Measurements from ENCODE around the gene ETAA1.

Gene ETAA1

DNA sequence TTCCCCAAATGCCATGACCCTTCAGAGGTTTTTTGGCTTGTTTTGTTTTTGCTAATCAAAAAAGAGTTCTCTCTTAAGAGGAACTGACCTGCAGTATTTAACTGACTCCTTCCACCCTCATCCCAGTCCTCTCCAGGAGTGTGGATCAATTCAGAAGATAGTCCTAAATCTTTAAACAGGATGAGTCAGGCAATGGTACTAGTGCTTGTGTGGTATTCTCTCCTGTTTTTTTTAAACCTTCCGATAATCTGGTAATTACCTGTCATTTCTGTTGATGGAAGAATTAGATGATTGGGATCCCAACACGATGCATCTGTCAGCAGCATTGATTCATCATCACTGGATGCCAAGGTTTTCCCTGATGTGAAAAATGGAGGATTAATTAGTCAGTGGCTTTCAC is 41.2 kb downstream of the ETAA1 start:
- no peak for DNase-seq

DNA sequence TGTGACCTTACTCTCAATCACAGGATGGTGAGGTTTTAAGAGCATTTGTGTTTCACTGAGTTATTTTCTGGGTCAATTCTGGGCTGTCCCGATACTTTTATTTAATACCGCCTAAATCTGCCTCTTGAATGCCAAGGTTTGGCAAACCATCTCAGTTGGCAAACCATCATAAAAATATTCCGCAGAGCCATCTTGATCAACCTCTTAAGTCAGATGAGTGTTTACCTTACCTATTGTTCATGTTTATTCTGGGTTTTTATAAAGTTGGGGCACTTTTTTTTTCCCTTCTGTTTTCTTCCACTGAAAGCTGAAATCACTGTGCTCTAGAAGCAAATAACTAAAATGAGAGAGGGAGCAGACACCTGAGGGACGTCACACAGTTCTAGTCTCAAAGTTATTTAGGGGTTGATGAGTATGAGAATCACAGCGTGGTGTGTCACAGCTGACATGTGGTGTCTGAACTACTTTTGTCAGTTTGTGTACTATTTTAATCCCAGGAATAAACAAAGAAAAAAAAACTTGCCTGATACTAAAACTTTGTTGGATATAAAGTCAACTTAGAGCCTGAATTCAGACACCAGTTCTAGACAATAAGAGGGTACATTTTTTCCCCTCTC is 48.6 kb downstream of the ETAA1 start:
- DNase-seq = no peak

DNA sequence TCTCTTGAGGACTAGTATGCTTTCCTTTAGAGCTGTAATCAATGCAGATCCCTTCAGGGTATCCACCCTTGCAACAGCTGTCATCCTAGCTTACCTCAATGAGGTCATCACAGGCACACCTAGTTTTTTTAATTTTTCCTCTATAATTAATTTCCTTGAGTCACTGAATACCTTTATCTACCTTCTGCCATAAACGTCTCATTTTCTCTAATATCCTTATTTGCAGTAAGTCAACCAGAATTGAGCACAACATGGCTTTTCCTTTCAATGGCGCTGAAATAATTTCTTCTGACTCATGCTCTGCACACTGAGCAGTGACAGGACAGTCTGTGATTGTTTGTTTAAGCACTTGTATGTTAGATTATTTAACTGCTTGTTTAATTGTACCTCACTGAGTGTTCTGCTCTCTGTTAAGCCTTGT is 49.4 kb downstream of the ETAA1 start:
- DNase-seq = no peak

DNA sequence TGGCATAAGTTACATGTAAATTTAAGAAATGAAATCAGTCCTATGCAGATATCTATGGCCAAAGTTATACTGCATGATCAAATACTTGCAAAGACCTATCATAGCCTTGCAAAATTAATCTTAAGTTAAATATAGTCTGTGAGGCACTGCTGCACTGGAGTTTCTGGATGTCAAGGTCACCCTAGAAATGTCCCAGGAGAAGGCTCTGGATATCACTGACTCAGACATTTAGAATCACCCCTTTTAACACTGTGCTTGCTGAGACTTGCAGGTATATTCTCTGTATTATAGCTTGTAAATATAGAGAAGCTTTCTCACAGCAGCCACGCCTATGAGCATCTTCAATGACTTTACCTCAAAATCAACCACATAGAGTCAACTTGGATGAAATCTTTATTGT is 51.5 kb downstream of the ETAA1 start:
- DNase-seq = no peak

DNA sequence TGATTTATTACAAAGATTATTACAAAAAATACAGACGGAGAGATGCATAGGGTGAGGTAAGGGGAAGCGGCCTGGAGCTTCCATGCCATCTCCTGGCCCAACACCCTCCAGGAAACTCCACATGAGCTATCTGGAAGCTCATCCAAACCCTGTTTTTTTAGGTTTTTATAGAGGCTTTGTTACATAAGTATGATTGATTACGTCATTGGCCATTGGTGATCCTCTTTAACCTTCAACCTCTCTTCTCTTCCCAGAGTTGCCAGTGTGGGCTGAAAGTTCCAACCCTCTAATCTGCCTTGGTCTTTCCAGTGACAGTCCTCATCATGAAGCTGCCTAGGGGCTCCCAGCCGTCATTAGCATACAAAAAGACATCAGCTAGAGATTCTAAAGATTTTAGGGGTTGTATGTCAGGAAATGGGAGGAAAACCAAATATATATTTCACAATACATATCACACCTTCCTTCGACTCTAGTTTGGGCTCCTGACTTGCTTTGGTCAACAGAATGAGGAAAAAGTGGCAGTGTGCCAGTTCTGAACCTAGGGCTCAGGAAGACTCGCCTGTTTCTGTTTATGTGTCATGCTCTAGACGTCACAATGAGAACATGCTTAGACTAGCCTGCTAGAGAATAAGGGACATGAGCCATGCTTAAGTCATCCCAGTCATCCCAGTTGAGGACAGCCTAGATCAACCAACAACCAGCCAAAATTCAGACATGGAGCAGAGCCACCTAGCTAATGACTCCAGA is 54.1 kb downstream of the ETAA1 start:
- no peak for DNase-seq

DNA sequence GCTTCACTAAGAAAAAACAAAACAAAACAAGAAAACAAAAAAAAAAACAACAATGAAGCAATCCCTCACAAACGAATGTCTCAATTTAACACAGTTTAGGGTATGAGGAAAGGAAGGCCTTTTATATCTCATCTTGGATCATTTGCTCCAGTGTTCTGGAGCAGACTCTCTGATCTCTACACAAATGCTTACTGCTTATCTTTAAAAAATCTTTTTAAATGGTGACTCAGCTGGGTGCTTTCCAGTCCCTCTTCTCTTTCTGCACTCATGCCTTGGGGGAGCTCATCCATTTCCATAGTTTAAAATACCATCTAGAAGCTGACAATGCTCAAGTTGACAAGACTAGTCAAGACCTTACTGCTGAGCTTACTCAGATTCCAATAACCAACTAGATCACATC is 56.2 kb downstream of the ETAA1 start:
- no peak for DNase-seq

DNA sequence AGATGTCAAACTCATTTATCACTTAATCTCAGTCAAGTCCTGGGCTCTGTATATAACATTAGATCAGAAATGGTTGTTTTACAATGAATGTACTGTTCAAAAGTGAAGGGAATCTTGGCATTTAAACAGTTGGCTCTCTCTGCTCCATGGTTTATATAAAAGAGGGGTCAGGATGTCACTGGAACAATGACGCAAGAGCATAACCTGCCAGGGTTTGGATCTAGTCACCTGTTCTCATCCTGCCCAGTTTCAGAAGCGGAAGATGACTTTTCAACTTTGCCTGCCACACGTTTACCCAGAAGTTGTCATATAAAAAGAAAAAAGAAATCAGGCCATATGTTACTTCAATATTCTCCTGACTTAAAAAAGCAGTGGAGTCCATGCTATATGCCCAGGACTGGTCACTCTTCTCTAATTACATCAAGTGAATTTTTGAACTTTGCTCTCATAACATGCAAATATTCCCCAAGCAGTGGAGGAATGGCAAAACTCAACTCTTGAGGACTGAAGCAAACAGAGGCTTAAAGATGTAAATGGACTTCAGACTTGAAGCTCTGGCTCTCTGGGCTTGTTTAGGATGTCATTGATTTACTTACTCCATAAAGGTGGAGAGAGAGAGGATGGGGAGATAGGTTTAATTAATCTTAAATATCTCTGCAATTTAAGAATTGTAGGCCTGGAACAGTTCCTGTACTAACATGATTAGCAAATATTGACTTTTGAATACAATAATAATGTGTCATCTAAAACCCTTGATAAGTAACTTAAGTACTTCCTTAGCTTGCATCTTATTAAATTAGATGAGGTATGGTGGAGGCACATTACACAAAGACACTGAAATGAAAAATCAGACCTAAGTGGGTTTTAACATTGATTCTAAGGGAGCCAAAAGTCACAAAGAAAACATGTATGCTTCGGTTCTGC is 58.3 kb downstream of the ETAA1 start:
- no peak for DNase-seq

DNA sequence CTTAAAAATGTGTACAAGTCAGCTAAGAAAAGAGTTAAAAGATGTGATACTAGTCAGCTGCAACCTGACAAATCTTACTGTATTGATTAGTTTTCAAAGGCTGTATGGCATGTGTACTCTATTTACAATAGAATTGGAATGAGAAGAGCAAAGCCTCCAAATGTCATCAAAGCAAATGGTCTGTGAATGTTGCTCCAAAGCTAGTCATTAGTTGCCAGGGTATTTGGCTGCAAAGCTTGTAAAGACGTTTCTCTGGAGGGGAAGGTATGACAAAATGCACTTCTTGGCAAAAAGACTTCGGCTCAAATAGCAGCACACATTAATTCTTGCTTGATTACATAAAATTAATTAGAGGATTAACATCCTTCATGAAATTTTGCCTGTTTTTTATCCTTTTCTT is 59.3 kb downstream of the ETAA1 start:
- DNase-seq = no peak

DNA sequence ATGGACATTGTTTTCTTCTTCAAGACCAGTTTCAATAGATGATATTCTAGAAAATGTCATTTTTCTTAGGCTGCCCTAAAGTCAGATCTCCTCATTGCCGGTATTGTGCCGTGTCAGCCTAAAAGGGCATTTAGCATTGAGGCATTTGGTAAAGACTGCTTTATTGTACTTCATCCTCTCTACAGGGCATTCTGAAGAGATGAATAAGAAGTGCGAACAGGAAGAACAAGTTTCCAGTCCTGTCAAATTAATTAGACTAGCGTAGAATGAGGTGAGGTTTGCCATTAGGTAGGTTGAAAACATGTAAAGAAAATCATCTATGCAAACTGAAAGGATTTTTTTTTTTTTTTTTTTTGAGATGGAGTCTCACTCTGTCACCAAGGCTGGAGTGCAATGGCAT is 60.6 kb downstream of the ETAA1 start:
- no peak for DNase-seq

DNA sequence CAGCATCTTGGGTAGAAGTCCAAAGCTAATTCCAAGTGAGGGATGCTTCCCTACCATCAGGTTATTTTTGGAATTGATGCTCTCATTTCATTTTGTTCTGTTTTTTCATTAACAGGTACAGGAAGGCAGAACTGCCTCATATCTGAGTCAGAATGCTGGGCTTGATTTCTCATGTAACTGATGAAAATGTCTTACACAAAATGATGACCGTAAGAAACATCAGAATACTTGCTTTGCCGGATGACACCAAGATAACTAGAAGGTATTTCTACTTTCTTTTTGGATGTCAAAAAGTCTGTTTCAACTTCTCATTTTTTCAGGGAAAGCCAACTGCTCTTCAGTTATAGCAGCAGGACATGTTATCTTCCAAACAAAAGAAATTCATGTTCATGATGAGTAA is 62.6 kb downstream of the ETAA1 start:
- no peak for DNase-seq
